GM23248 (cell line): ENCODE results near the gene SLC24A5.

Experiments used
- EZH2 ChIP-seq: fragments of 200-600 bp; sonication (generic); IDR thresholded peaks from 2 replicates; pipeline ENCODE4 v1.6.1; 2018; ENCODE audit warnings: antibody characterized with exemption, mild to moderate bottlenecking; ENCODE audit not compliant: insufficient read depth, poor library complexity, severe bottlenecking
- EZH2phosphoT487 ChIP-seq: fragments of 200-600 bp; sonication (generic); IDR thresholded peaks from 2 replicates; pipeline ENCODE4 v1.6.1; 2018; ENCODE audit warnings: antibody characterized with exemption, moderate library complexity, mild to moderate bottlenecking, low read depth; ENCODE audit not compliant: insufficient read depth

GRCh38 chr15:48077616-48078184, 43.1 kb upstream of the SLC24A5 start:
- TF ChIP-seq EZH2phosphoT487 (no peak), EZH2 (no peak)
